ENCODE measurements around the gene TTC7B. TPM values are rescaled to one million over a fixed set of nuclear protein-coding genes. Genes with fewer than 3 reads are reported as not detected.

The TTC7B gene
- total and polyA plus RNA-seq, 9 of the 15 experiments (the other 6 are each of a cell fraction or from before 2014, with no cell fraction given): 2.2 to 77.2 (median 36.7) TPM

DNA sequence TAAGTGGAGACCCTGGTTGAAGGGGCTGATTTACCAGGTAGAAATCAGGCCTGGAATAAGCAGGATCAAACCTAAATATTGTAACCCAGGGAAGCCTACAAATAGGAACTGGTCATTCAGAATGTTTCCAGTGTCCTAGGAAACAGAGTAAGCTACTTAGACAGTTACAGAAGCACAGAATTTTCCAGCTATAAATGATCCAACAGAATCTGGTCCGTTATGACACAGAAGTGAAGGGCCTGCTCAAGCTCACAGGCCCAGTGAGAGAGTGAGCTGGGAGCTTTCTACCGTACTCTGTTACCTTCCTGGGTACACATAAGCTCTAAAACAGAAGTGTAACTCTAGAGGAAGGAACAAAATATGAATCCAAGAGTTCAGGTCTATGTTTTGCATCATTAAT, 119.1 kb downstream of the TTC7B start:
- ATAC-seq (no peak), DNase-seq (ENCODE audit: extremely low read depth in 1 of 4, low spot score in 3 of 4) (no peak), FAIRE-seq (no peak)
- Histone ChIP-seq H3K36me3 (ENCODE audit: control insufficient read depth, insufficient read depth, low read length) (peaks cover 6% of the 10 kb centered on the region; the same call in 1 of the 3 replicates), H3K4me2 (ENCODE audit: insufficient read depth, low read length) (no peak overlapping the region), H3K79me2 (ENCODE audit: control insufficient read depth, insufficient read depth, low read length) (no peaks in the 10 kb centered on the region; the same call in 2 of the 3 replicates), H3K27ac (ENCODE audit: extremely low read depth, low read depth, low read length) (no peak overlapping the region), H4K20me1 (replicated peaks; ENCODE audit: control insufficient read depth, insufficient read depth, low read length) (no peaks in the 10 kb centered on the region), H3K9me3 (replicated peaks; ENCODE audit: control insufficient read depth, insufficient read depth, low read depth, low read length) (no peaks in the 10 kb centered on the region), H3K9me1 (ENCODE audit: control insufficient read depth, insufficient read depth, low read length) (no peaks in the 10 kb centered on the region), H2AFZ (ENCODE audit: low read depth, low read length) (no peak overlapping the region), H3K9ac (ENCODE audit: insufficient read depth in 1 of 2, low read depth in 2 of 2, low read length in 2 of 2) (no peak overlapping the region), H3K27me3 (ENCODE audit: control insufficient read depth in 2 of 2, insufficient read depth in 2 of 2, low read length in 2 of 2) (no peaks in the 10 kb centered on the region), H3K4me3 (no peak overlapping the region), H3K4me1 (replicated peaks in 1 of 2; ENCODE audit: control insufficient read depth in 2 of 2, insufficient read depth in 2 of 2, low read length in 2 of 2) (peaks cover 0 to 2% of the 10 kb centered on the region in 2 experiments; a peak in 2 of 5 replicates)
- no TSS peak for BruUV-seq (replicated peaks)
- ChIA-PET CTCF (ENCODE audit: low intra/inter-chr PET ratio) (interaction anchor here (1.8 to 2.8 kb wide), 2 partner anchors 298 to 396 kb away, joined by 4 to 15 read pairs; no protein-coding TSS in a partner anchor), POLR2A (interaction anchor here (0.6 to 1.8 kb wide), 5 partner anchors 9 to 302 kb away, joined by 3 to 7 read pairs (median 3); partner anchors contain the start of gene CALM1)
- intact Hi-C loops (cut with micrococcal nuclease): loop anchor here (1.0 to 5.0 kb wide), 3 partner anchors 298 to 410 kb away; no protein-coding TSS in a partner anchor
- WGBS (ENCODE audit: insufficient coverage, low coverage, missing lambda C conversion rate): 66% methylated on average over 2 of the region's 2 CpGs
- TF ChIP-seq ELF4 (CRISPR knock-in tag; IDR thresholded peaks at IDR 0.05): no peak
- TF ChIP-seq SPI1 (IDR thresholded peaks at IDR 0.05; ENCODE audit: borderline replicate concordance, low read depth, low read length): no peak
- TF ChIP-seq ZNF282 (CRISPR knock-in tag; IDR thresholded peaks at IDR 0.05): no peak
- TF ChIP-seq POLR3G (IDR thresholded peaks at IDR 0.05; ENCODE audit: extremely low read depth, insufficient read length, insufficient replicate concordance): no peak
- no peak for TF ChIP-seq MCM3 (IDR thresholded peaks at IDR 0.05)
- no peak for TF ChIP-seq DPF2 (IDR thresholded peaks at IDR 0.05)
- no peak for TF ChIP-seq NONO (IDR thresholded peaks at IDR 0.05; ENCODE audit: low read depth in 2 of 2, low read length in 1 of 2)
- TF ChIP-seq KAT8 (IDR thresholded peaks at IDR 0.05; ENCODE audit: low read depth): no peak
- no peak for TF ChIP-seq RBM14 (IDR thresholded peaks at IDR 0.05; ENCODE audit: borderline replicate concordance, insufficient read depth, low read depth, low read length)
- no peak for TF ChIP-seq ZBTB26 (CRISPR knock-in tag; IDR thresholded peaks at IDR 0.05)
- no peak for TF ChIP-seq SETDB1 (IDR thresholded peaks at IDR 0.05; ENCODE audit: low read length)
- TF ChIP-seq, protein P1, sequence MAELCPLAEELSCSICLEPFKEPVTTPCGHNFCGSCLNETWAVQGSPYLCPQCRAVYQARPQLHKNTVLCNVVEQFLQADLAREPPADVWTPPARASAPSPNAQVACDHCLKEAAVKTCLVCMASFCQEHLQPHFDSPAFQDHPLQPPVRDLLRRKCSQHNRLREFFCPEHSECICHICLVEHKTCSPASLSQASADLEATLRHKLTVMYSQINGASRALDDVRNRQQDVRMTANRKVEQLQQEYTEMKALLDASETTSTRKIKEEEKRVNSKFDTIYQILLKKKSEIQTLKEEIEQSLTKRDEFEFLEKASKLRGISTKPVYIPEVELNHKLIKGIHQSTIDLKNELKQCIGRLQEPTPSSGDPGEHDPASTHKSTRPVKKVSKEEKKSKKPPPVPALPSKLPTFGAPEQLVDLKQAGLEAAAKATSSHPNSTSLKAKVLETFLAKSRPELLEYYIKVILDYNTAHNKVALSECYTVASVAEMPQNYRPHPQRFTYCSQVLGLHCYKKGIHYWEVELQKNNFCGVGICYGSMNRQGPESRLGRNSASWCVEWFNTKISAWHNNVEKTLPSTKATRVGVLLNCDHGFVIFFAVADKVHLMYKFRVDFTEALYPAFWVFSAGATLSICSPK (IDR thresholded peaks at IDR 0.05; ENCODE audit: borderline replicate concordance): no peak
- TF ChIP-seq, protein P2, sequence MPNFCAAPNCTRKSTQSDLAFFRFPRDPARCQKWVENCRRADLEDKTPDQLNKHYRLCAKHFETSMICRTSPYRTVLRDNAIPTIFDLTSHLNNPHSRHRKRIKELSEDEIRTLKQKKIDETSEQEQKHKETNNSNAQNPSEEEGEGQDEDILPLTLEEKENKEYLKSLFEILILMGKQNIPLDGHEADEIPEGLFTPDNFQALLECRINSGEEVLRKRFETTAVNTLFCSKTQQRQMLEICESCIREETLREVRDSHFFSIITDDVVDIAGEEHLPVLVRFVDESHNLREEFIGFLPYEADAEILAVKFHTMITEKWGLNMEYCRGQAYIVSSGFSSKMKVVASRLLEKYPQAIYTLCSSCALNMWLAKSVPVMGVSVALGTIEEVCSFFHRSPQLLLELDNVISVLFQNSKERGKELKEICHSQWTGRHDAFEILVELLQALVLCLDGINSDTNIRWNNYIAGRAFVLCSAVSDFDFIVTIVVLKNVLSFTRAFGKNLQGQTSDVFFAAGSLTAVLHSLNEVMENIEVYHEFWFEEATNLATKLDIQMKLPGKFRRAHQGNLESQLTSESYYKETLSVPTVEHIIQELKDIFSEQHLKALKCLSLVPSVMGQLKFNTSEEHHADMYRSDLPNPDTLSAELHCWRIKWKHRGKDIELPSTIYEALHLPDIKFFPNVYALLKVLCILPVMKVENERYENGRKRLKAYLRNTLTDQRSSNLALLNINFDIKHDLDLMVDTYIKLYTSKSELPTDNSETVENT (CRISPR knock-in tag; IDR thresholded peaks at IDR 0.05): no peak
- no peak for TF ChIP-seq SIX5 (IDR thresholded peaks at IDR 0.05; ENCODE audit: borderline replicate concordance in 1 of 2, insufficient read depth in 1 of 2, low read depth in 1 of 2, low read length in 2 of 2)
- in situ Hi-C loops (cut with MboI): no loop called here

All from K562 (cell line).